Skeletal muscle satellite cell (primary cell): Measurements from ENCODE around the gene CYREN.

Experiments used
- H3K27me3 ChIP-seq: 2 replicates; pipeline ENCODE4 v1.7.0; 2013; ENCODE audit warnings: low read length; ENCODE audit not compliant: control insufficient read depth, insufficient read depth
- H3K36me3 ChIP-seq: 2 replicates; pipeline ENCODE4 v1.7.0; 2013; ENCODE audit warnings: mild to moderate bottlenecking, control low read depth, low read length; ENCODE audit not compliant: insufficient read depth
- H3K4me1 ChIP-seq: 2 replicates; pipeline ENCODE4 v1.7.0; 2013; ENCODE audit warnings: low read length; ENCODE audit not compliant: control insufficient read depth, insufficient read depth
- H3K4me2 ChIP-seq: 2 replicates; pipeline ENCODE4 v1.7.0; 2013; ENCODE audit warnings: mild to moderate bottlenecking, low read length
- H3K4me3 ChIP-seq: 2 replicates; pipeline ENCODE4 v1.7.0; 2013; ENCODE audit warnings: low read length
- H3K9ac ChIP-seq: 2 replicates; pipeline ENCODE4 v1.7.0; 2013; ENCODE audit warnings: mild to moderate bottlenecking, low read depth, low read length, moderate library complexity
- H3K9me3 ChIP-seq: replicated peaks from 2 replicates; pipeline ENCODE4 v1.7.0; 2013; ENCODE audit warnings: mild to moderate bottlenecking, control low read depth, low read length

The CYREN gene

GRCh38 chr7:135162382-135163001, 8.0 kb downstream of the CYREN start:
- Histone ChIP-seq H3K4me1 (peaks cover 21% of the 10 kb centered on the region), H3K9me3 (no peaks in the 10 kb centered on the region), H3K9ac (no peak overlapping the region), H3K4me3 (no peak overlapping the region), H3K27me3 (no peaks in the 10 kb centered on the region), H3K36me3 (peaks cover 36% of the 10 kb centered on the region), H3K4me2 (no peak overlapping the region)

- no peaks in the 10 kb centered on the region for H3K27me3 ChIP-seq
- H3K36me3 ChIP-seq, result peaks cover 27% of the 10 kb centered on the region
- no peaks in the 10 kb centered on the region for H3K9me3 ChIP-seq
- H3K4me3 ChIP-seq, result no peak overlapping the region
- no peak overlapping the region for H3K9ac ChIP-seq
- H3K4me1 ChIP-seq, result peaks cover 21% of the 10 kb centered on the region
- H3K4me2 ChIP-seq, result no peak overlapping the region
These were observed 8.8 kb downstream of the CYREN start for GRCh38 chr7:135161669-135162068.

GRCh38 chr7:135160858-135161653, 9.5 kb downstream of the CYREN start:
- H3K4me1 ChIP-seq, result peaks cover 21% of the 10 kb centered on the region
- H3K36me3 ChIP-seq, result peaks cover 21% of the 10 kb centered on the region
- no peaks in the 10 kb centered on the region for H3K27me3 ChIP-seq

GRCh38 chr7:135160098-135160857, 10.2 kb downstream of the CYREN start:
- Histone ChIP-seq H3K9ac (no peak overlapping the region), H3K4me1 (peaks cover 21% of the 10 kb centered on the region), H3K36me3 (peaks cover 14% of the 10 kb centered on the region), H3K27me3 (no peaks in the 10 kb centered on the region), H3K9me3 (peaks cover 6% of the 10 kb centered on the region), H3K4me3 (no peak overlapping the region), H3K4me2 (peak overlapping the region; percentile 25)

More at GRCh38 chr7:135160858-135161653, 9.5 kb downstream of the CYREN start:
- no peak overlapping the region for H3K4me2 ChIP-seq
- H3K4me3 ChIP-seq, result no peak overlapping the region
- H3K9me3 ChIP-seq, result peaks cover 3% of the 10 kb centered on the region
- no peak overlapping the region for H3K9ac ChIP-seq

GRCh38 chr7:135159359-135160085, 11.0 kb downstream of the CYREN start:
- Histone ChIP-seq H3K9ac (no peak overlapping the region), H3K36me3 (peaks cover 7% of the 10 kb centered on the region), H3K4me1 (peaks cover 21% of the 10 kb centered on the region), H3K4me2 (peak overlapping the region; percentile 25), H3K4me3 (no peak overlapping the region), H3K27me3 (no peaks in the 10 kb centered on the region), H3K9me3 (peaks cover 6% of the 10 kb centered on the region)

- Histone ChIP-seq H3K4me1 (peaks cover 21% of the 10 kb centered on the region), H3K27me3 (no peaks in the 10 kb centered on the region), H3K9me3 (peaks cover 6% of the 10 kb centered on the region), H3K4me3 (no peak overlapping the region), H3K9ac (no peak overlapping the region), H3K36me3 (peaks cover 2% of the 10 kb centered on the region), H3K4me2 (no peak overlapping the region)
These were observed 11.6 kb downstream of the CYREN start for GRCh38 chr7:135158874-135159273.

GRCh38 chr7:135158141-135158655, 12.3 kb downstream of the CYREN start:
- no peak overlapping the region for H3K4me3 ChIP-seq
- no peaks in the 10 kb centered on the region for H3K27me3 ChIP-seq
- H3K4me1 ChIP-seq, result peaks cover 21% of the 10 kb centered on the region
- no peak overlapping the region for H3K9ac ChIP-seq
- no peaks in the 10 kb centered on the region for H3K36me3 ChIP-seq
- peaks cover 6% of the 10 kb centered on the region for H3K9me3 ChIP-seq
- no peak overlapping the region for H3K4me2 ChIP-seq

- Histone ChIP-seq H3K9me3 (peaks cover 6% of the 10 kb centered on the region), H3K9ac (no peak overlapping the region), H3K4me2 (no peak overlapping the region), H3K4me3 (no peak overlapping the region), H3K4me1 (peaks cover 21% of the 10 kb centered on the region), H3K27me3 (no peaks in the 10 kb centered on the region), H3K36me3 (no peaks in the 10 kb centered on the region)
These were observed 14.2 kb downstream of the CYREN start for GRCh38 chr7:135156290-135156689.

GRCh38 chr7:135154734-135155133, 15.8 kb downstream of the CYREN start:
- H3K27me3 ChIP-seq, result no peaks in the 10 kb centered on the region
- peaks cover 10% of the 10 kb centered on the region for H3K4me1 ChIP-seq
- no peak overlapping the region for H3K4me2 ChIP-seq
- H3K4me3 ChIP-seq, result no peak overlapping the region
- H3K9me3 ChIP-seq, result peaks cover 6% of the 10 kb centered on the region
- H3K9ac ChIP-seq, result no peak overlapping the region
- H3K36me3 ChIP-seq, result no peaks in the 10 kb centered on the region

- Histone ChIP-seq H3K4me2 (no peak overlapping the region), H3K4me1 (peaks cover 10% of the 10 kb centered on the region), H3K36me3 (no peaks in the 10 kb centered on the region), H3K27me3 (no peaks in the 10 kb centered on the region), H3K4me3 (no peak overlapping the region), H3K9ac (no peak overlapping the region), H3K9me3 (peaks cover 6% of the 10 kb centered on the region)
These were observed 18.1 kb downstream of the CYREN start for GRCh38 chr7:135152442-135152841.

GRCh38 chr7:135151533-135151932, 19.0 kb downstream of the CYREN start:
- no peak overlapping the region for H3K4me2 ChIP-seq
- H3K9me3 ChIP-seq, result peaks cover 6% of the 10 kb centered on the region
- no peak overlapping the region for H3K9ac ChIP-seq
- H3K36me3 ChIP-seq, result no peaks in the 10 kb centered on the region
- no peak overlapping the region for H3K4me3 ChIP-seq
- no peaks in the 10 kb centered on the region for H3K27me3 ChIP-seq
- H3K4me1 ChIP-seq, result peaks cover 15% of the 10 kb centered on the region
